IMR-90 (cell line): ENCODE measurements around the gene NPAS1. TPM values are rescaled to one million over a fixed set of nuclear protein-coding genes. Genes with fewer than 3 reads are reported as not detected.

ENCODE experiments used
- ATAC-seq: fragments of 200-7000 bp; cut with Tn5 transposase; 2 replicates; pipeline ENCODE4 v1.9.1; 2020; ENCODE audit warnings: low read depth, mild to moderate bottlenecking, moderate library complexity
- BruUV-seq: library from RNA; stranded (reverse); fragments of 400-500 nt; replicated peaks from 2 replicates; lab custom pipeline; 2021; lab: Mats Ljungman, UMichigan
- CTCF ChIA-PET: fragments of 300-600 bp; formaldehyde crosslinking; extraction: SDS; loops from one replicate; lab custom pipeline; 2021; ENCODE audit warnings: antibody characterized with exemption; lab: Yijun Ruan, JAX
- POLR2A ChIA-PET: fragments of 300-600 bp; sonication (Branson Sonifier 250); formaldehyde crosslinking; loops from one replicate; lab custom pipeline; 2022; ENCODE audit warnings: antibody characterized with exemption; ENCODE audit not compliant: unreplicated experiment; lab: Charles Lee
- DNase-seq: peaks from one replicate; pipeline ENCODE4 v3.0.0; 2013
- H2AFZ ChIP-seq: replicated peaks from 2 replicates; pipeline ENCODE3; 2013; ENCODE audit warnings: low read length, mild to moderate bottlenecking; ENCODE audit not compliant: poor library complexity
- H2AK5ac ChIP-seq: 2 replicates; pipeline ENCODE4 v1.6.1; 2013; ENCODE audit warnings: low read depth, low read length, inconsistent platforms
- H2AK9ac ChIP-seq: replicated peaks from 2 replicates; pipeline ENCODE3; 2013; ENCODE audit warnings: mild to moderate bottlenecking, low read depth, low read length, moderate library complexity; ENCODE audit not compliant: poor library complexity
- H2BK120ac ChIP-seq: 2 replicates; pipeline ENCODE4 v1.6.1; 2013; ENCODE audit warnings: low read depth, low read length, inconsistent platforms
- H2BK15ac ChIP-seq: 3 replicates; pipeline ENCODE4 v1.6.1; 2013; ENCODE audit warnings: low read depth, low read length, inconsistent platforms
- H2BK20ac ChIP-seq: 2 replicates; pipeline ENCODE4 v1.6.1; 2013; ENCODE audit warnings: low read depth, mild to moderate bottlenecking, inconsistent platforms, low read length, moderate library complexity
- H2BK5ac ChIP-seq: 2 replicates; pipeline ENCODE4 v1.6.1; 2013; ENCODE audit warnings: mild to moderate bottlenecking, low read depth, low read length, inconsistent platforms; ENCODE audit not compliant: poor library complexity, severe bottlenecking
- H3K14ac ChIP-seq: replicated peaks from 2 replicates; pipeline ENCODE4 v1.6.1; 2013; ENCODE audit warnings: low read depth, low read length, inconsistent platforms
- H3K18ac ChIP-seq: 2 replicates; pipeline ENCODE4 v1.6.1; 2013; ENCODE audit warnings: low read depth, low read length, control low read depth
- H3K23ac ChIP-seq: 2 replicates; pipeline ENCODE4 v1.6.1; 2013; ENCODE audit warnings: low read depth, low read length, inconsistent platforms
- H3K27ac ChIP-seq: 2 replicates; pipeline ENCODE4 v1.5.1; 2013; ENCODE audit warnings: mild to moderate bottlenecking, control low read depth, low read length; ENCODE audit not compliant: insufficient read depth
- H3K27me3 ChIP-seq: 2 replicates; pipeline ENCODE4 v1.6.1; 2013; ENCODE audit warnings: low read length; ENCODE audit not compliant: control insufficient read depth, insufficient read depth
- H3K36me3 ChIP-seq: 2 replicates; pipeline ENCODE4 v1.6.1; 2013; ENCODE audit warnings: low read length, mixed read lengths; ENCODE audit not compliant: control insufficient read depth, insufficient read depth
- H3K4ac ChIP-seq: 2 replicates; pipeline ENCODE4 v1.6.1; 2013; ENCODE audit warnings: low read depth, low read length, inconsistent platforms
- H3K4me1 ChIP-seq: 2 replicates; pipeline ENCODE4 v1.6.1; 2013; ENCODE audit warnings: low read length, mixed read lengths; ENCODE audit not compliant: control insufficient read depth, insufficient read depth
- H3K4me2 ChIP-seq: 2 replicates; pipeline ENCODE4 v1.6.1; 2013; ENCODE audit warnings: low read depth, mild to moderate bottlenecking, control low read depth, low read length, moderate library complexity
- H3K4me3 ChIP-seq: 2 replicates; pipeline ENCODE4 v1.5.1; 2013; ENCODE audit warnings: low read depth, mild to moderate bottlenecking, control low read depth, low read length, moderate library complexity; ENCODE audit not compliant: insufficient read depth
- H3K56ac ChIP-seq: 2 replicates; pipeline ENCODE4 v1.6.1; 2013; ENCODE audit warnings: low read length, inconsistent platforms; ENCODE audit not compliant: insufficient read depth; ENCODE audit errors: extremely low read depth
- H3K79me1 ChIP-seq, 2 experiments: 2 replicates each; pipeline ENCODE4 v1.6.1; 2013; ENCODE audit warnings: low read length in 2 of 2, inconsistent platforms in 1 of 2, low read depth in 1 of 2
- H3K9ac ChIP-seq: 2 replicates; pipeline ENCODE4 v1.6.1; 2013; ENCODE audit warnings: low read depth, low read length, control low read depth
- H3K9me1 ChIP-seq: 2 replicates; pipeline ENCODE4 v1.6.1; 2013; ENCODE audit warnings: low read length, inconsistent platforms; ENCODE audit not compliant: insufficient read depth
- H3K9me3 ChIP-seq: 2 replicates; pipeline ENCODE4 v1.6.1; 2013; ENCODE audit warnings: low read length; ENCODE audit not compliant: control insufficient read depth, insufficient read depth
- H4K20me1 ChIP-seq: 2 replicates; pipeline ENCODE4 v1.6.1; 2013; ENCODE audit warnings: low read length, inconsistent platforms; ENCODE audit not compliant: insufficient read depth
- H4K5ac ChIP-seq: 2 replicates; pipeline ENCODE4 v1.6.1; 2013; ENCODE audit warnings: mild to moderate bottlenecking, low read depth, low read length, control low read depth
- H4K8ac ChIP-seq, 2 experiments: 2 replicates each; pipeline ENCODE4 v1.6.1; 2013; ENCODE audit warnings: low read depth in 2 of 2, low read length in 2 of 2, control low read depth in 1 of 2, inconsistent platforms in 1 of 2
- H4K91ac ChIP-seq: 2 replicates; pipeline ENCODE4 v1.6.1; 2013; ENCODE audit warnings: low read depth, low read length, inconsistent platforms; ENCODE audit not compliant: insufficient read depth
- MXI1 ChIP-seq: IDR thresholded peaks from 2 replicates; pipeline ENCODE4 v1.6.1; 2012; ENCODE audit warnings: low read depth, mild to moderate bottlenecking, low read length, moderate library complexity, borderline replicate concordance
- RAD21 ChIP-seq: IDR thresholded peaks from 2 replicates; pipeline ENCODE4 v1.6.1; 2012; ENCODE audit warnings: low read length, improper control_type of control experiment
- WGBS, 2 experiments: methylation state at CpG; one replicate each; pipeline versions ENCODE4 v1.1.5 to v1.1.7; 2013; ENCODE audit warnings: missing lambda C conversion rate in 2 of 2; ENCODE audit not compliant: insufficient read length in 1 of 2; ENCODE audit errors: extremely low coverage in 2 of 2; 5-methylcytosine and 5-hydroxymethylcytosine counted together
- dilution Hi-C: fragments of 300-500 bp; cut with HindIII; formaldehyde crosslinking; loops from one replicate; pipeline ENCODE4 v1.14.3; 2018; ENCODE audit warnings: low sequenced_read_pairs; ENCODE audit not compliant: unreplicated experiment
- in situ Hi-C: fragments of 300-500 bp; cut with MboI; formaldehyde crosslinking; loops from 3 replicates; pipeline ENCODE4 v1.14.3; 2019; ENCODE audit warnings: low sequenced_read_pairs, inconsistent platforms, mixed read lengths
- intact Hi-C: fragments of 100-400 bp; cut with micrococcal nuclease; formaldehyde crosslinking; loops from 2 replicates; pipeline ENCODE4 v1.10.0; 2022
- polyA plus RNA-seq, 3 experiments: library from polyadenylated mRNA; depleted of rRNA; stranded (reverse); fragments of >200 nt; gene quantifications; 2 replicates each; pipeline ENCODE4 v1.2.3, GENCODE V29; 2012; ENCODE audit warnings: low replicate concordance in 1 of 3
- total RNA-seq: library from RNA; depleted of rRNA; stranded (reverse); fragments of >200 nt; gene quantifications from 2 replicates; pipeline ENCODE4 v1.2.3, GENCODE V29; 2012

Gene NPAS1
- total and polyA plus RNA-seq, 2 of the 4 experiments (the other 2 are of a cell fraction): 0.36 to 5.7 TPM

- no TSS peak for BruUV-seq
- Histone ChIP-seq H3K18ac (no peak overlapping the region), H2BK15ac (no peak overlapping the region), H3K27ac (no peak overlapping the region), H4K91ac (no peak overlapping the region), H3K79me1 (peaks cover 14 to 56% of the 10 kb centered on the region in 2 experiments; a peak in 3 of 4 replicates), H3K36me3 (peaks cover 56% of the 10 kb centered on the region), H3K9ac (no peak overlapping the region), H2BK120ac (no peak overlapping the region), H3K9me3 (no peaks in the 10 kb centered on the region), H3K4ac (no peak overlapping the region), H2BK5ac (peak overlapping the region; percentile 23), H4K20me1 (peaks cover 27% of the 10 kb centered on the region), H3K9me1 (peaks cover 8% of the 10 kb centered on the region; the same call in 1 of the 2 replicates), H2AFZ (no peak overlapping the region), H2AK9ac (peak overlapping the region; percentile 57), H3K23ac (no peak overlapping the region), H3K4me1 (peaks cover 5% of the 10 kb centered on the region), H3K4me2 (no peak overlapping the region), H2BK20ac (no peak overlapping the region), H3K27me3 (no peaks in the 10 kb centered on the region), H3K4me3 (no peak overlapping the region), H3K56ac (no peak overlapping the region), H2AK5ac (peak overlapping the region; percentile 36; the same call in 1 of the 2 replicates), H3K14ac (no peak overlapping the region), H4K5ac (no peak overlapping the region), H4K8ac (no peak overlapping the region)
- no peak for TF ChIP-seq RAD21
- no peak for TF ChIP-seq MXI1
- ChIA-PET CTCF (no interaction called here), POLR2A (interaction anchor here (0.6 kb wide), 1 partner anchor 14 kb away, joined by 14 read pairs; no protein-coding TSS in a partner anchor)
- intact Hi-C loops (loop anchor here (5.0 kb wide), 1 partner anchor 37 kb away; the partner anchor contains the start of gene ZC3H4), in situ Hi-C loops (no loop called here), dilution Hi-C loops (no loop called here)
- no peak for ATAC-seq
- DNase-seq: peak; percentile 12
- 79% methylated on average over 9 of the region's 15 CpGs; no CpG with 5 or more reads in 1 of the 2 experiments for WGBS, 2 experiments
Measured at GRCh38 chr19:47075179-47075810, 55.7 kb downstream of the NPAS1 start.
